ENCODE measurements around the gene SPAG17.

DNA sequence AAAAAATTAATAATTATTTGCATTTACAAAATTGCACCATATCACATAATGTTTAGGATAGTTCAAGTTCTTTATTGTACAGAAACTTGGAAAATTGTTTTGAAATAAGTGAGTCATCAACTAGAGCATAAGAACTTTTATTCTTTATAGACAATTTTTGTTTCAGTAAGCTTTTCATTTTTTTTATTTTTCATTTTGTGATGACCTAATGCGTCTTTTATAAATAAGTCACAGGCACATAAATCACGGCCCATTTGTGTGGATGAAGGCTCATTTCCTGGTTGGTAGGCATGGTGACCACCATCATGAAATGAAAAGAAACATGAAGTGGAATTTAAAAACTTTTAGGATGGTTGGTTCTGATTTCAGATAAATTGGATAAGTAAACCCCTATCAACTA, 39.3 kb downstream of the SPAG17 start:
- TF ChIP-seq EZH2phosphoT487 (IDR thresholded peaks at IDR 0.05; ENCODE audit: unreplicated experiment) (no peak), POLR2AphosphoS5 (IDR thresholded peaks at IDR 0.05; ENCODE audit: low read depth) (no peak), EZH2 (IDR thresholded peaks at IDR 0.05; ENCODE audit: low read depth, unreplicated experiment) (no peak), CREB1 (CRISPR knock-in tag; IDR thresholded peaks at IDR 0.05; ENCODE audit: low read depth) (no peak)
- TF ChIP-seq, protein P1, sequence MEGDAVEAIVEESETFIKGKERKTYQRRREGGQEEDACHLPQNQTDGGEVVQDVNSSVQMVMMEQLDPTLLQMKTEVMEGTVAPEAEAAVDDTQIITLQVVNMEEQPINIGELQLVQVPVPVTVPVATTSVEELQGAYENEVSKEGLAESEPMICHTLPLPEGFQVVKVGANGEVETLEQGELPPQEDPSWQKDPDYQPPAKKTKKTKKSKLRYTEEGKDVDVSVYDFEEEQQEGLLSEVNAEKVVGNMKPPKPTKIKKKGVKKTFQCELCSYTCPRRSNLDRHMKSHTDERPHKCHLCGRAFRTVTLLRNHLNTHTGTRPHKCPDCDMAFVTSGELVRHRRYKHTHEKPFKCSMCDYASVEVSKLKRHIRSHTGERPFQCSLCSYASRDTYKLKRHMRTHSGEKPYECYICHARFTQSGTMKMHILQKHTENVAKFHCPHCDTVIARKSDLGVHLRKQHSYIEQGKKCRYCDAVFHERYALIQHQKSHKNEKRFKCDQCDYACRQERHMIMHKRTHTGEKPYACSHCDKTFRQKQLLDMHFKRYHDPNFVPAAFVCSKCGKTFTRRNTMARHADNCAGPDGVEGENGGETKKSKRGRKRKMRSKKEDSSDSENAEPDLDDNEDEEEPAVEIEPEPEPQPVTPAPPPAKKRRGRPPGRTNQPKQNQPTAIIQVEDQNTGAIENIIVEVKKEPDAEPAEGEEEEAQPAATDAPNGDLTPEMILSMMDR (conservative IDR thresholded peaks at IDR 0.05; ENCODE audit: low read depth in 2 of 2): no peak
